ENCODE results near the gene PSME1. TPM values are rescaled to one million over a fixed set of nuclear protein-coding genes. Genes with fewer than 3 reads are reported as not detected.

The PSME1 gene
- total and polyA plus RNA-seq, 2 of the 13 experiments (the other 11 are each of a cell fraction or from before 2014, with no cell fraction given), result 159 to 608 TPM

GRCh38 chr14:24103451-24103850 lies 32.5 kb upstream of the PSME1 start (continued):
- no peak for TF ChIP-seq PRDM4 (CRISPR knock-in tag; IDR thresholded peaks at IDR 0.05; ENCODE audit: borderline replicate concordance)
- TF ChIP-seq BRD4 (CRISPR knock-in tag; IDR thresholded peaks at IDR 0.05), result no peak
- no peak for TF ChIP-seq NAIF1 (CRISPR knock-in tag; IDR thresholded peaks at IDR 0.05; ENCODE audit: borderline replicate concordance)
- no peak for TF ChIP-seq DMAP1 (CRISPR knock-in tag; IDR thresholded peaks at IDR 0.05)
- TF ChIP-seq SNRNP70 (IDR thresholded peaks at IDR 0.05; ENCODE audit: low read depth, low read length), result no peak
- no peak for TF ChIP-seq ZNF740 (CRISPR knock-in tag; IDR thresholded peaks at IDR 0.05)
- TF ChIP-seq ZNF674 (CRISPR knock-in tag; IDR thresholded peaks at IDR 0.05; ENCODE audit: low read depth), result no peak
- TF ChIP-seq ZNF761 (CRISPR knock-in tag; conservative IDR thresholded peaks at IDR 0.05), result 0 out of 2 replicates have a peak, but pooled peaks have one; percentile 43
- TF ChIP-seq ZNF839 (CRISPR knock-in tag; IDR thresholded peaks at IDR 0.05; ENCODE audit: borderline replicate concordance), result no peak; the same call in 1 of the 2 replicates
- TF ChIP-seq TEF (CRISPR knock-in tag; IDR thresholded peaks at IDR 0.05), result no peak
- TF ChIP-seq SNAPC2 (CRISPR knock-in tag; IDR thresholded peaks at IDR 0.05), result no peak
- TF ChIP-seq NRL (CRISPR knock-in tag; IDR thresholded peaks at IDR 0.05; ENCODE audit: borderline replicate concordance), result peak; percentile 33; the same call in 1 of the 2 replicates
- TF ChIP-seq ZNF362 (CRISPR knock-in tag; IDR thresholded peaks at IDR 0.05; ENCODE audit: borderline replicate concordance), result no peak
- no peak for TF ChIP-seq STAG1 (CRISPR knock-in tag; IDR thresholded peaks at IDR 0.05)
- peak; percentile 37; the same call in 1 of the 2 replicates for TF ChIP-seq POLR2AphosphoS5 (IDR thresholded peaks at IDR 0.05; ENCODE audit: low read depth, low read length)
- TF ChIP-seq ZMYM4 (CRISPR knock-in tag; IDR thresholded peaks at IDR 0.05), result no peak
- no peak for TF ChIP-seq ZNF124 (CRISPR knock-in tag; IDR thresholded peaks at IDR 0.05)
- TF ChIP-seq ZNF232 (CRISPR knock-in tag; IDR thresholded peaks at IDR 0.05; ENCODE audit: borderline replicate concordance), result no peak
- TF ChIP-seq CENPX (CRISPR knock-in tag; IDR thresholded peaks at IDR 0.05), result no peak
- no peak for TF ChIP-seq KLF13 (CRISPR knock-in tag; IDR thresholded peaks at IDR 0.05)
- TF ChIP-seq ASH2L (IDR thresholded peaks at IDR 0.05; ENCODE audit: insufficient read length, low read depth, low read length), result no peak
- no peak for TF ChIP-seq ATF6 (CRISPR knock-in tag; conservative IDR thresholded peaks at IDR 0.05)
- TF ChIP-seq ZNF891 (CRISPR knock-in tag; IDR thresholded peaks at IDR 0.05), result peak; percentile 57; the same call in 1 of the 2 replicates
- TF ChIP-seq SIX4 (CRISPR knock-in tag; IDR thresholded peaks at IDR 0.05), result no peak
- TF ChIP-seq ZBTB1 (CRISPR knock-in tag; IDR thresholded peaks at IDR 0.05; ENCODE audit: borderline replicate concordance), result no peak
- TF ChIP-seq AKAP8 (CRISPR knock-in tag; IDR thresholded peaks at IDR 0.05), result 0 out of 2 replicates have a peak, but pooled peaks have one; percentile 1

Data from HepG2 (cell line).